ENCODE measurements around the gene CCIN.

DNA sequence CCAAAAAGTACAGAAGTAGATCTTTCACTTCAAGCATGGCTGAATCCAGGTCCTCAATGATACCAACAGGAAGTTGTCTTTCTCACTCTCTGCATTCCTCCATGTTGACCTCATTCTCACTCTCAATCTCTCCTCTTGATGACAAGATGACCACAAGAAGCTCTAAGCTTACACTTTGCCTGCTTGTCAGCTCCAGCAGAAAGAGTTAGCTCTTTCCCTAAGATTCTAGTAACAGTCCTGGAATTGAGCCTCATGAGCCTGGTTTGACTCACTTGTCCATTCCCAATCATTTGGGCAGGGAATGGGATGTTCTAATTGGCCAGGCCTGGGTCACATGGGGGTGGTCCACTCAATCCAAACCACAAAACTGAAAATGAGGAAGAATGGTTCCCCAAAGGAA is 18.2 kb downstream of the CCIN start:
- no peak for TF ChIP-seq RAD21 (conservative IDR thresholded peaks at IDR 0.05 in 1 of 2, IDR thresholded peaks at IDR 0.05 in 1 of 2)
- TF ChIP-seq, protein P1, sequence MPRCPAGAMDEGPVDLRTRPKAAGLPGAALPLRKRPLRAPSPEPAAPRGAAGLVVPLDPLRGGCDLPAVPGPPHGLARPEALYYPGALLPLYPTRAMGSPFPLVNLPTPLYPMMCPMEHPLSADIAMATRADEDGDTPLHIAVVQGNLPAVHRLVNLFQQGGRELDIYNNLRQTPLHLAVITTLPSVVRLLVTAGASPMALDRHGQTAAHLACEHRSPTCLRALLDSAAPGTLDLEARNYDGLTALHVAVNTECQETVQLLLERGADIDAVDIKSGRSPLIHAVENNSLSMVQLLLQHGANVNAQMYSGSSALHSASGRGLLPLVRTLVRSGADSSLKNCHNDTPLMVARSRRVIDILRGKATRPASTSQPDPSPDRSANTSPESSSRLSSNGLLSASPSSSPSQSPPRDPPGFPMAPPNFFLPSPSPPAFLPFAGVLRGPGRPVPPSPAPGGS (IDR thresholded peaks at IDR 0.05), result no peak
- TF ChIP-seq BHLHE40 (IDR thresholded peaks at IDR 0.05; ENCODE audit: low read depth, low read length), result no peak
- no peak for TF ChIP-seq EHMT2 (IDR thresholded peaks at IDR 0.05; ENCODE audit: low read depth)
- TF ChIP-seq CTCF (IDR thresholded peaks at IDR 0.05), result no peak
- TF ChIP-seq EP300 (IDR thresholded peaks at IDR 0.05), result no peak
- TF ChIP-seq POLR2A (IDR thresholded peaks at IDR 0.05; ENCODE audit: low read length), result no peak
